Measurements from ENCODE around the gene KIAA1328.
"Not testable (repeated sequence)": the region's sequence is repeated elsewhere in the genome, so short reads cannot be mapped to it uniquely, and the experiment has no call there.

Gene KIAA1328

GRCh38 chr18:36825526-36825925 is 3.4 kb upstream of the KIAA1328 start:
- DNase-seq (ENCODE audit: low read depth in 4 of 4, low spot score in 1 of 4) = no peak

GRCh38 chr18:36826556-36826955 is 2.4 kb upstream of the KIAA1328 start:
- no peak for DNase-seq (ENCODE audit: low read depth in 4 of 4, low spot score in 1 of 4)

GRCh38 chr18:36828157-36828629 is 734 bp upstream of the KIAA1328 start:
- peak in 1 of 4 experiments; percentile 4 for DNase-seq (ENCODE audit: low read depth in 4 of 4, low spot score in 1 of 4)

GRCh38 chr18:36829362-36830157 is 633 bp downstream of the KIAA1328 start:
- DNase-seq (ENCODE audit: low read depth in 4 of 4, low spot score in 1 of 4) = no peak

- no peak for DNase-seq (ENCODE audit: low read depth in 4 of 4, low spot score in 1 of 4)
Measured at GRCh38 chr18:36830158-36830495, 1.2 kb downstream of the KIAA1328 start.

- no peak for DNase-seq (ENCODE audit: low read depth in 4 of 4, low spot score in 1 of 4)
Measured at GRCh38 chr18:36831139-36831538, 2.2 kb downstream of the KIAA1328 start.

- no peak for DNase-seq (ENCODE audit: low read depth in 4 of 4, low spot score in 1 of 4)
Measured at GRCh38 chr18:36833120-36833519, 4.2 kb downstream of the KIAA1328 start.

GRCh38 chr18:36835927-36836326 is 7.0 kb downstream of the KIAA1328 start:
- no peak for DNase-seq (ENCODE audit: low read depth in 4 of 4, low spot score in 1 of 4)

- DNase-seq (ENCODE audit: low read depth in 4 of 4, low spot score in 1 of 4) = no peak
Measured at GRCh38 chr18:36839835-36840234, 10.9 kb downstream of the KIAA1328 start.

GRCh38 chr18:36843199-36843598 is 14.3 kb downstream of the KIAA1328 start:
- DNase-seq (ENCODE audit: low read depth in 4 of 4, low spot score in 1 of 4) = no peak

GRCh38 chr18:36843784-36844183 is 14.9 kb downstream of the KIAA1328 start:
- no peak for DNase-seq (ENCODE audit: low read depth in 4 of 4, low spot score in 1 of 4)

GRCh38 chr18:36848609-36849008 is 19.7 kb downstream of the KIAA1328 start:
- DNase-seq (ENCODE audit: low read depth in 4 of 4, low spot score in 1 of 4) = no peak

- DNase-seq (ENCODE audit: low read depth in 4 of 4, low spot score in 1 of 4) = no peak
Measured at GRCh38 chr18:36849288-36850006, 20.5 kb downstream of the KIAA1328 start.

GRCh38 chr18:36850527-36851201 is 21.7 kb downstream of the KIAA1328 start:
- DNase-seq (ENCODE audit: low read depth in 4 of 4, low spot score in 1 of 4) = no peak

- DNase-seq (ENCODE audit: low read depth in 4 of 4, low spot score in 1 of 4) = no peak
Measured at GRCh38 chr18:36851202-36851590, 22.3 kb downstream of the KIAA1328 start.

- no peak for DNase-seq (ENCODE audit: low read depth in 4 of 4, low spot score in 1 of 4)
Measured at GRCh38 chr18:36856815-36857214, 27.9 kb downstream of the KIAA1328 start.

- DNase-seq (ENCODE audit: low read depth in 4 of 4, low spot score in 1 of 4) = no peak
Measured at GRCh38 chr18:36862182-36862581, 33.3 kb downstream of the KIAA1328 start.

- no peak for DNase-seq (ENCODE audit: low read depth in 4 of 4, low spot score in 1 of 4)
Measured at GRCh38 chr18:36867056-36867455, 38.1 kb downstream of the KIAA1328 start.

GRCh38 chr18:36871801-36872200 is 42.9 kb downstream of the KIAA1328 start:
- DNase-seq (ENCODE audit: low read depth in 4 of 4, low spot score in 1 of 4) = no peak

GRCh38 chr18:36872329-36872728 is 43.4 kb downstream of the KIAA1328 start:
- DNase-seq (ENCODE audit: low read depth in 4 of 4, low spot score in 1 of 4) = no peak

GRCh38 chr18:36873826-36874225 is 44.9 kb downstream of the KIAA1328 start:
- DNase-seq (ENCODE audit: low read depth in 4 of 4, low spot score in 1 of 4) = not testable (repeated sequence)

GRCh38 chr18:36879796-36880195 is 50.9 kb downstream of the KIAA1328 start:
- not testable (repeated sequence) for DNase-seq (ENCODE audit: low read depth in 4 of 4, low spot score in 1 of 4)
